Measurements from ENCODE around the gene CPNE4.

CPNE4 gene

DNA sequence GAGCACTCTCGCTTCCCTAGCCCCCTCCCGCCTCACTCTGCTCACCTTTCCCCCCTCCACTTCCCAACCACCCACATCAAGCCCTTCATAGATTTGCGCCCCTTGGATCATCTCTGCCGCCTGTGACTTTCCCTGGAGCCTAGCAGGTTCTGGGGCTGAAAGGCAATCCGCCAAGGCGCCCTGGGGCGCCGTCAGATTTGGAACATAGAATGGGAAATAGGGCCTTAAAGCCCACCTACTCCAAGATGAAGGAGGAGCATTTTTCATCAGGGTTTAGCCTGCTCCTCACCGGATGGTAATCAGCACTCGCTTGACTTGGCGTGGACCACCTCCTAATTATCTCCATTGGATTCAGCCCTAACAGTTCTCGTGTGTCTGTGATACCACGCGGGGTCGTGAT, 1.3 kb downstream of the CPNE4 start:
- Histone ChIP-seq H3K9me3 (ENCODE audit: low read length) (no peaks in the 10 kb centered on the region), H4K20me1 (ENCODE audit: insufficient read depth, low read length) (no peaks in the 10 kb centered on the region), H3K9ac (ENCODE audit: low read length) (no peak overlapping the region), H3K4me3 (ENCODE audit: low read depth, low read length, poor library complexity, severe bottlenecking) (no peak overlapping the region), H3K79me2 (ENCODE audit: insufficient read depth, low read length) (no peaks in the 10 kb centered on the region), H3K9me2 (ENCODE audit: low read depth, low read length) (no peaks in the 10 kb centered on the region), H3K4me1 (ENCODE audit: insufficient read depth, low read length, severe bottlenecking) (no peaks in the 10 kb centered on the region), H3K27me3 (ENCODE audit: insufficient read depth, low read length) (no peaks in the 10 kb centered on the region), H3K4me2 (ENCODE audit: low read length) (no peak overlapping the region), H3K36me3 (ENCODE audit: insufficient read depth, low read length) (no peaks in the 10 kb centered on the region), H3K27ac (ENCODE audit: low read depth, low read length, poor library complexity, severe bottlenecking) (no peak overlapping the region), H2AFZ (ENCODE audit: low read length) (no peak overlapping the region), H3F3A (ENCODE audit: insufficient read depth, low read length) (no peaks in the 10 kb centered on the region)
- TF ChIP-seq EZH2 (IDR thresholded peaks at IDR 0.05; ENCODE audit: borderline replicate concordance, low read length) (no peak), CTCF (IDR thresholded peaks at IDR 0.05; ENCODE audit: low read length) (no peak)

GRCh38 chr3:132032959-132033358, 1.9 kb downstream of the CPNE4 start:
- no peaks in the 10 kb centered on the region for H3K9me2 ChIP-seq (ENCODE audit: low read depth, low read length)
- no peak overlapping the region for H3K9ac ChIP-seq (ENCODE audit: low read length)
- no peak overlapping the region for H3K4me3 ChIP-seq (ENCODE audit: low read depth, low read length, poor library complexity, severe bottlenecking)
- no peaks in the 10 kb centered on the region for H3K9me3 ChIP-seq (ENCODE audit: low read length)
- H3K27me3 ChIP-seq (ENCODE audit: insufficient read depth, low read length) = no peaks in the 10 kb centered on the region
- no peaks in the 10 kb centered on the region for H3K4me1 ChIP-seq (ENCODE audit: insufficient read depth, low read length, severe bottlenecking)
- no peaks in the 10 kb centered on the region for H3K79me2 ChIP-seq (ENCODE audit: insufficient read depth, low read length)
- no peak overlapping the region for H2AFZ ChIP-seq (ENCODE audit: low read length)
- H4K20me1 ChIP-seq (ENCODE audit: insufficient read depth, low read length) = no peaks in the 10 kb centered on the region
- no peaks in the 10 kb centered on the region for H3F3A ChIP-seq (ENCODE audit: insufficient read depth, low read length)
- H3K36me3 ChIP-seq (ENCODE audit: insufficient read depth, low read length) = no peaks in the 10 kb centered on the region
- no peak overlapping the region for H3K4me2 ChIP-seq (ENCODE audit: low read length)
- H3K27ac ChIP-seq (ENCODE audit: low read depth, low read length, poor library complexity, severe bottlenecking) = no peak overlapping the region
- TF ChIP-seq CTCF (IDR thresholded peaks at IDR 0.05; ENCODE audit: low read length) (no peak), EZH2 (IDR thresholded peaks at IDR 0.05; ENCODE audit: borderline replicate concordance, low read length) (no peak)

DNA sequence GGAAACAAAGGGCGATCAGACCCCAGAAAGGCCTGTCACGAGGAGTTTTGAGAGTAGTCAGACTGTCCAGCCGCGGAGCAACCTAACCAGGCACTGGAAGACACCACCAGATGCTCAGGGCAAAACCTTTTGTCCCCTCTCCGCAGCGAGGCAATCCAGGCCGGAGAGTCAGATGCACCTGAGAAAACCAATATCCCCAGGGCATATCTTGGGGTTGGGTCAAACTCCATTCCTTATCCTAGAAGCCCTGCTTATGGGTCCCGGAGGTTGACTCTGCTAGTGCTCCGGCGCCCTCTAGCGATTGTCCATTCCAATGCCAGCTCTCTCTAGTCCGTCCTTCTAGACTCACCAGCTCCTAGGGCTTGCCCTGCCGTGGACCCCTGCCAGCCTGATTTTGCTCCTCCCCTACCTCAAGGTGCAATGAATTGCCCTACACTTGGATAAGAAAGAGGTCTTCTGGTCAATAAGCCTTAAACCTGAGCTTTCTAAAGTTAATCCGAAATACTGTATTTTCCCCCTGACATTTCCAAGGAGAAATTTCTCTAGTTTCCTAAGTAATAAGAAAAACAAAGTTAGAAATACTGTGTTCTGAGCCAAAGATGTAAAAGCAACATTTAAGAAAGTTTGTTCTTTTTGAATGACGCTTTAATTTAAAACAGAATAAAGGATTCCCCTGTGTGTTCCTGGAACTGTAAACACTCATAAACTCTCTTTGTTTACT, 5.5 kb downstream of the CPNE4 start:
- Histone ChIP-seq H3K36me3 (ENCODE audit: insufficient read depth, low read length) (no peaks in the 10 kb centered on the region), H4K20me1 (ENCODE audit: insufficient read depth, low read length) (no peaks in the 10 kb centered on the region), H2AFZ (ENCODE audit: low read length) (no peak overlapping the region), H3K9ac (ENCODE audit: low read length) (no peak overlapping the region), H3F3A (ENCODE audit: insufficient read depth, low read length) (no peaks in the 10 kb centered on the region), H3K27ac (ENCODE audit: low read depth, low read length, poor library complexity, severe bottlenecking) (no peak overlapping the region), H3K4me2 (ENCODE audit: low read length) (no peak overlapping the region), H3K27me3 (ENCODE audit: insufficient read depth, low read length) (no peaks in the 10 kb centered on the region), H3K79me2 (ENCODE audit: insufficient read depth, low read length) (no peaks in the 10 kb centered on the region), H3K4me3 (ENCODE audit: low read depth, low read length, poor library complexity, severe bottlenecking) (no peak overlapping the region), H3K4me1 (ENCODE audit: insufficient read depth, low read length, severe bottlenecking) (no peaks in the 10 kb centered on the region), H3K9me2 (ENCODE audit: low read depth, low read length) (no peaks in the 10 kb centered on the region), H3K9me3 (ENCODE audit: low read length) (no peaks in the 10 kb centered on the region)
- TF ChIP-seq EZH2 (IDR thresholded peaks at IDR 0.05; ENCODE audit: borderline replicate concordance, low read length) (no peak), CTCF (IDR thresholded peaks at IDR 0.05; ENCODE audit: low read length) (peak; percentile 98)

Data from OCI-LY1 (cell line).